GM18868 (cell line): ENCODE data around the gene SNX8.
A peak's percentile ranks its signal among the peaks of the same experiment; 100 is the strongest.
"Not testable (repeated sequence)": the region's sequence is repeated elsewhere in the genome, so short reads cannot be mapped to it uniquely, and the experiment has no call there.

ENCODE experiments used
- ATAC-seq: cut with Tn5 transposase; IDR thresholded peaks from one replicate; pipeline ENCODE4 v1.9.1; 2021; ENCODE audit warnings: mild to moderate bottlenecking, moderate library complexity; ENCODE audit not compliant: unreplicated experiment

The SNX8 gene

DNA sequence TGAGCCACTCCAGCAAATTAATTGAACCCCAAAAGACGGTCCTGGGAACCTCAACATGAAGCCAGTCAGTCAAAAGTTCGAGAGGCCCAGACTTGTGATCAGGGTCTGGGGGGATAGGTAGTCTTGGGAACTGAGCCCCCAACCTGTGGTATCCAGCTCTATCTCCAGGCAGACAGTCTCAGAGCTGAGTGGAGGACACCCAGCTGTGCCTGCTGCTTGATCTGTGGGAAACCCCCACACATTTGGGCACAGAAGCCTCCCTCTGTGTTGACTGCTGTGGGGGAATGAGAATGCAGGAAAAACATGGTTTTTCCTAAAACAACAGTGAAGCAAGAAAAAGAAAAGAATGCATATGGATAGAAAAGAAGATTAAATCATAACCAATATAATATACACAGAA lies 16.3 kb upstream of the SNX8 start:
- ATAC-seq: no peak

DNA sequence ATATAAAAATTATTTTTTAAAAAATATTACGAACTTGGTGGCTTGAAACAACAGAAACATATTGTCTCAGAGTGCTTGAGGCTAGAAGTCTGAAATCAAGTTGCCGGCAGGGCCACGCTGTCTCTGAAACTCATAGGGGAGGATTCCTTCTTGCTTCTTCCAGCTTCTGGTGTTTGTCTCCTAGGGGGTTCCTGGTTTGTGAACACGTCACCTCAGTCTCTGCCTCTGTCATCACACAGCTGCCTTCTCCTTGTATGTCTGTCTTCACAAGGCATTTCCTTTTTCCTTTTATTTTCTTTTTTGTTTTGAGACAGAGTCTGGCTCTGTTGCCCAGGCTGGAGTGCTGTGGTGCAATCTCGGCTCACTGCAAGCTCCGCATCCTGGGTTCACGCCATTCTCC lies 12.7 kb upstream of the SNX8 start:
- ATAC-seq: no peak

DNA sequence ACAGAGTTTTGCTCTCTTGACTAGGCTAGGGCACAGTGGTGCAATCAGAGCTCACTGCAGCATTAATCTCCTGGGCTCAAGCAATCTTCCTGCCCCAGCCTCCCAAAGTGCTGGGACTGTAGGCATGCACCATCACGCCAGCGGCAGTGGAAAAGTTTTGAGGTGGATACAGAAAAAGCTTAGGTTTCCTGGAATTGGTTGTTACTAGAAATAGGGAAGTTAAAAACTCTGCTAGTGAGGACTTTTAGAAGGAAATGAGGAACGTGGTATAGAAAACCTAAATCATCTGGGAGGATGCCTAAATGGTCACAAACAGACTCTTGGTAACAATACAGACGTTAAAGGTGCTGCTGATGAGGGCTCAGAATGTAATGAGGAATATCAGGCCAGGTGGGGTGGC lies 10.9 kb upstream of the SNX8 start:
- ATAC-seq: no peak

DNA sequence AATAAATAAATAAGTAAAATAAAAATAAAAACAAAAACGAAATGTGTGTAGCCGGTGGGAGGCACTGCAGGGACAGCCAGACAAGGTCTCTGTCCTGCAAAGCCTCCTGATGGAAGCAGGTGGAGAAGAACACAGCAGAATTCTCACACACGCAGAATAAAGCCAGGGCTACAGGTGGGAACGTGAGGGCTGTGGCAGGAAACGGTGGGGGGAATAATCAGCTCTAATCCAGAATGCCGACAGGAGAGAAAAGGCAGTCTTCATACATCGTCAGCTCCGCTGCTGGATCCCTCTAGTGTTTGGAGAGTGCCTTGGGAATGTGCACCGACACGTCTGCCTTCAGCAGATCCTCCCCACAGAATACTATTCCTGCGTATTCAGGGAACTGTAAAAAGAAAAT lies 6.8 kb upstream of the SNX8 start:
- no peak for ATAC-seq

DNA sequence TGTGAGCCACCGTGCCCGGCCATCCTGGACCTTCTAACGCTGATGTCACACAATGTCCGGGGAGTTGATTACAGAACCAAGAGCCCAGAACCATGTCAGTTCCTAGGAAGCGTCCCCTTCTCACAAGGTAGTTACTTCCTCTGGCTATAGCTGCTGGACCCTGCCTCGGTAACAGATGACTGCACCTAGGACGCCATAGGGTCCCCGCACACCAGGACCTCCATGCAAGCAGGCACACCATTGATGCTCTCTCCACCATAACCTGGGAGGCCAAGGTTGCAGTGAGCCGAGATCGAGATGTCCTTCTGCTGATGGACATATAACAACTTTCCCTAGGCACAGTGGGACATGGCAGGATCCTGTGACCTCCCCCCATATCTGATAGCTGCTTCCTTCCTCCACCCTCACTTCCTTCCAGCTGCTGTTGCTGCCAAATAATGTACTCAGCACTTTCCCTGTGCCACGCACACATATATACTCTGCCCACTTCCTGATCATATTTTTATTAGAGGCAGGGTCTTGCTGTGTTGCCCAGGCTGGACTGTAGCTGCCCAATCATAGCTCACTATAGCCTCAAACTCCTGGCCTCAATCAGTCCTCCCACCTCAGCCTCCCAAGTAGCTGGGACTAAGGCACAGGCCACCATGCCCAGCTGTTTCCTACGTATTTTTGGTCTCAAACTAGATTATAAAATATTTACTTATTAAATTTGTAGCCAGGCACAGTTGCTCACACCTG lies 3.5 kb upstream of the SNX8 start:
- no peak for ATAC-seq

DNA sequence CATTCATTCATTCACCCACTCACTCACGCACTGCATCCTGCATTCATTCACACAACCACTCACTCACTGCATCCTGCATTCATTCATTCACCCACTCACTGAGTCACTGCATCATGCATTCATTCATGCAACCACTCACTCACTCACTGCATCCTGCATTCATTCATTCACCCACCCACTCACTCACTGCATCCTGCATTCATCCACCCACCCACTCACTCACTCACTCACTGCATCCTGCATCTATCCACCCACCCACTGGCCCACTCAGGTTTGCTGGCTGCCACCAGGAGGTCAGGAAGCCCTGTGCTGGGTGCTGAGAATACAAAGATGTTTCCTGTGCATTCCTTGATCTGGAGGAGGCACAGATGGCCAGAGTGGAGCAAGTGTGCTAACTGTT lies 2.3 kb upstream of the SNX8 start:
- no peak for ATAC-seq

DNA sequence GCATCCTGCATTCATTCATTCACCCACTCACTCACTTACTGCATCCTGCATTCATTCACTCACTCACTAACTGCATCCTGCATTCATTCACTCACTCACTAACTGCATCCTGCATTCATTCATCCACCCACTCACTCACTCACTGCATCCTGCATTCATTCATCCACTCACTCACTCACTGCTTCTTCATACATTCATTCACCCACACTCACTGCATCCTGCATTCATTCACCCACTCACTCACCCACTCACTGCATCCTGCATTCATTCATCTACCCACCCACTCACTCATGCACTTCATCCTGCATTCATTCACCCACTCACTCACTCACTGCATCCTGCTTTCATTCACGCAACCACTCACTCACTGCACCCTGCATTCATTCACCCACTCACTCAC lies 1.5 kb upstream of the SNX8 start:
- ATAC-seq: no peak

DNA sequence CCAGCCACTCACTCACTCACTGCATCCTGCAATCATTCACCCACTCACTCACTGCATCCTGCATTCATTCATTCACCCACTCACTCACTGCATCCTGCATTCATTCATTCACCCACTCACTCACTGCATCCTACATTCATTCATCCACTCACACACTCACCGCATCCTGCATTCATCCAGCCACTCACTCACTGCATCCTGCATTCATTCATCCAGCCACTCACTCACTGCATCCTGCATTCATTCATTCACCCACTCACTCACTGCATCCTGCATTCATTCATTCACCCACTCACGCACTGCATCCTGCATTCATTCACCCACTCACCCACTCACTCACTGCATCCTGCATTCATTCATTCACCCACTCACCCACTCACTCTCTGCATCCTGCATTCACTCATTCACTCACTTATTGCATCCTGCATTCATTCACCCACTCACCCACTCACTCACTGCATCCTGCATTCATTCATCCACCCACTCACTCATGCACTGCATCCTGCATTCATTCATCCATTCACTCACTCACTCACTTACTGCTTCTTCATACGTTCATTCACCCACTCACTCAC lies 802 bp upstream of the SNX8 start:
- ATAC-seq: not testable (repeated sequence)

DNA sequence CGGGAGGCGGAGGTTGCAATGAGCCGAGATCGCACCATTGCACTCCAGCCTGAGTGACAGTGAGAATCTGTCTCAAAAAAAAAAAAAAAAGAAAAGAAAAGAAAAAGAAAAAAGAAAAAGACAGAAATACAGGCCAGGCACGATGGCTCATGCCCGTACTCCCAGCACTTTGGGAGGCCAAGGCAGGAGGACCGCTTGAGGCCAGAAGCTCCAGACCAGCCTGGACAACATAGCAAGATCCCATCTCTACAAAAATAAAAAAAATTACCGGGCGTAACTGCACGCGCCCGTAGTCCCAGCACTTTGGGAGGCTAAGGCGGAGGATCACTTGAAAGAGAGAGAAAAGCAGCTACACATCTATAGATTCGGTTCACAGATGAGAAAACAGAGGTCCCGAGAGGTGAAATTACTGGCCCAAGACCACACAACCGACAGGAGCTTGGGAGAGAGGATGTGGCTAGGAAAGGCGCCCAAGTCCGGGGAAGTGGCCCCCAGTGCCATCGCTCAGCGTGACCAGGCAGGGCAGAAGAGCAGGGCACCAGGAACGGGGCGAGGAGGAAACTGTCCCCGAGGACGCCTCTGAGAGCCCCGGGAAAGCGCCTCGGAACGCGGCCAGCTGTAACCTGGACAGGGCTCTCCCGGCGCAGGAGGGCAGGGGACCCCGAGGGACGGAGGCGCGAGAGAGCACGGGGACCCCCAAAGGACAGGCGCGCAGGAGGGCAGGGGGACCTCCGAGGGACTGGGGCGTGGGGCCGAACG lies 612 bp downstream of the SNX8 start:
- no peak for ATAC-seq

DNA sequence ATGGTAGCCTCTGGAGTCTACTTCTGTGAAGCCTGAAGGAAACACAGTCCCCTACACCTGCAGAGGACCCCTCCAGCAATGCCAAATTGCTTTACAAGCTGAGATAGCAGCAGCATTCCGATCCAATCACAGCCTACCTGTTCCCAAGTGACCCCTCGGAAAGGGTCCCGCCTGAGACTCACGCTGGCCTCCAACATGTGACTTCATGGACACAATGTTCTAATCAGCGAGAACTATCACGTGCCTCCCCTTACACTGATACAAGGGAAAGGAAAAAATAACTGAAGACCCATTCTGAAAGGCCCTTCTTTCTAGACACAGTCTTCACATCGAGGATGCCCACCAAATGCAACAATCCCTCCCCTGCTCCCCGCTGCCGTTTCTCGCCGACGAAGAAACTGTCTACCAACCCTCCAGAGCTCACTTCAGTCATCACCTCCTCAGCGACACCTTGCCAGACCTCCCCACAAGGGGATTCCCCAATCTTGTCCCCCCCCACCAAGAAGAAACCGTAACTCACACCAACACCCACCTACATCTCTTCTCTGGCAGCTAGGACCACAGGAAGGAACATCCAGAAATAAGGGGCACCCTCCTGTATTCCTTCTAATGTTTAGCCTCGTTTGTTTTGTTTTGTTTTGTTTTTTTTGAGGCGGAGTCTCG lies 1.8 kb downstream of the SNX8 start:
- ATAC-seq: peak; percentile 26

DNA sequence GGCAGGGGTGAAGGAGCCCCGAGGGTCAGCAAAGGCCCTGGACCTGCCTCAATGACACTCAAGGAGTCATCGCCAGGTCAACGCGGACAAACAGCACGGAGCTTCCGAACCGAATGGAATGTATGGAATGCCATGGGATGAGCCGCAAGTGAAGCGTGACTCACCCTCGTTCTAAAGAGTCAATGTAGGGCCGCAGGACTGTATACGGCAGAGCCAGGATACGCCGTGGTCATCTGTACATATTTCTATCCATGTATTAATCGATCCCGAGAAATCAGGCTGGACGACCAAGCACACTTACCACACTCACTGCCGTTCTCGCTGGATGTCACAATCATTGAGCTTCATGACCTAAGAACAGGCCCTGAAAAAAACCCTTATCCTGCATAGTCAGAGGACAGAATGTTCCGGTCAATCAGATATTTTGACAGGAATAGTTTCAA lies 4.3 kb downstream of the SNX8 start:
- no peak for ATAC-seq

DNA sequence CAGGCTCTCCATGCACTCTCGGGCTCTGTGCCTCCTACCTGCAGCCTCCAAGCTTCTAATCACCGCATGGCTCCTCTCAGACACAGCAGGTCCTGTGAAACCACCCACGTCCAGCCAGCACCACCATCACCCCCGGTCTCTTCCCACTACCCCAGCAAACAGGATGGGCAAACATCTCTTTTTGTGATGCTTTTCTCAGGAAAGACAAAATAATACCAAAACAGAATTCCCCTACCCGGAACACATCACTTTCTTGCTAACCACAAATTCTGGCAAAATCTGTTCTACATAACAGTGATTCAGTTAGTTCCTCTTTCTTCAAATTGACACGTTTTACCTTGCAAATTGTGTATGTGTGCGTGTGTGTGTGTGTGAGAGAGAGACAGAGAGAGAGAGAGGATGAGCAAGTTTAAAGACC lies 6.5 kb downstream of the SNX8 start:
- peak; percentile 58 for ATAC-seq

DNA sequence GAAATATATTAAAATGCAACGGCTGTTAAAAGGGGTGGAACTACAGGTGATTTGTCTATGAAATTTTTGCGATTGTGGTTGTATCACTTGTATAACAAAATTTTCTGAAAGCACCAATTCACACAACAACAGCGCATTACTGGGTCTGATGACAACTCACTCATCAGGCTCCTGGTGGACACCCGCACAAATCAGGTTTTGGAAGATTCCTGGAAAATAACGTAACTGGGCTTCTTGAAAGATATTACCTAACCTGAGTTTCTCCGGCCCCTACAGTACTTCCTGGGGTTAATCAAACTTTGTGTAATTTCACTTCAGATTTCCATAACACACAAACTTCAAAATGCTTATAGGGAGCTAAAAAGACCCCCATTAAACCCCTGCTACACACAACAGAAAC lies 7.6 kb downstream of the SNX8 start:
- no peak for ATAC-seq

DNA sequence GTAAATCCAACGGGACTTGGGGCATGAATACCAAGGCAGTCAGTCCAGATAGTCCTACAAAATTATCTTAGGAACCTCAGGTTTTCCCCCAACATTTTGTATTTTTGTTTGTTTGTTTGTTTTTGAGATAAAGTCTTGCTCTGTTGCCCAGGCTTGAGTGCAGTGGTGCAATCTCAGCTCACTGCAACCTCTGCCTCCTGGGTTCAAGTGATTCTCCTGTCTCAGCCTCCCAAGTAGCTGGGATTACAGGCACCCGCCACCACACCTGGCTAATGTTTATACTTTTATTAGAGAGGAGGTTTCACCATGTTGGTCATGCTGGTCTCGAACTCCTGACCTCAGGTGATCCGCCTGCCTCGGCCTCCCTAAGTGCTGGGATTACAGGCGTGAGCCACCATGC lies 9.0 kb downstream of the SNX8 start:
- ATAC-seq: not testable (repeated sequence)

DNA sequence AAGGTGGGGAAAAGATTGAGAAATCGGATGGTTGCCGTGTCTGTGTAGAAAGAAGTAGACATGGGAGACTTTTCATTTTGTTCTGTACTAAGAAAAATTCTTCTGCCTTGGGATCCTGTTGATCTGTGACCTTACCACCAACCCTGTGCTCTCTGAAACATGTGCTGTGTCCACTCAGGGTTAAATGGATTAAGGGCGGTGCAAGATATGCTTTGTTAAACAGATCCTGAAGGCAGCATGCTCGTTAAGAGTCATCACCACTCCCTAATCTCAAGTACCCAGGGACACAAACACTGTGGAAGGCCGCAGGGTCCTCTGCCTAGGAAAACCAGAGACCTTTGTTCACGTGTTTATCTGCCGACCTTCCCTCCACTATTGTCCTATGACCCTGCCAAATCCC lies 10.7 kb downstream of the SNX8 start:
- not testable (repeated sequence) for ATAC-seq

DNA sequence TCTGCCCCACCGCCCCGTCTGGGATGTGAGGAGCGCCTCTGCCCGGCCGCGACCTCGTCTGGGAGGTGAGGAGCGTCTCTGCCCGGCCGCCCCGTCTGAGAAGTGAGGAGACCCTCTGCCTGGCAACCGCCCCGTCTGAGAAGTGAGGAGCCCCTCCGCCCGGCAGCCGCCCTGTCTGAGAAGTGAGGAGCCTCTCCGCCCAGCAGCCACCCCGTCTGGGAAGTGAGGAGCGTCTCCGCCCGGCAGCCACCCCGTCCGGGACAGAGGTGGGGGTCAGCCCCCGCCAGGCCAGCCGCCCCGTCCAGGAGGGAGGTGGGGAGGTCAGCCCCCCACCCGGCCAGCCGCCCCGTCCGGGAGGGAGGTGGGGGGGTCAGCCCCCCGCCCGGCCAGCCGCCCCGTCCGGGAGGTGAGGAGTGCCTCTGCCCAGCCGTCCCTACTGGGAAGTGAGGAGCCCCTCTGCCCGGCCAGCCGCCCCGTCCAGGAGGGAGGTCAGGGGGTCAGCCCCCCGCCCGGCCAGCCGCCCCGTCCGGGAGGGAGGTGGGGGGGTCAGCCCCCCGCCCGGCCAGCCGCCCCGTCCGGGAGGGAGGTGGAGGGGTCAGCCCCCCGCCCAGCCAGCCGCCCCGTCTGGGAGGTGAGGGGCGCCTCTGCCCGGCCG lies 11.4 kb downstream of the SNX8 start:
- not testable (repeated sequence) for ATAC-seq

DNA sequence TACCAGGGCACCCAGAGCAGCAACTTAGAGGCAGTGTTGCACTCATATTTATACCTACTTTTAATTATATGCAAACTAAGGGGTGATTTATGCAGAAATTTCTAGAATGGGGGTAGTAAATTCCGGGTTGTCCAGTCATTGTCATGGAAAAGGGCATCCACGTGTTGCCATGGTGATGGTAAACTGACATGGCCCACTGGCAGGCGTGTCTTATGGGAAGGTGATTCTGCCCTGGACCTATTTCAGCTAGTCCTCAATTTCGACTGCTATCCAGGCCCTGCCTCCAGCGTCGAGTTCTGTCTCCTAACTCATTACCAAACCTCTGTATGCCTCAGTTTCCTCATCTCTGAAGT lies 12.8 kb downstream of the SNX8 start:
- no peak for ATAC-seq

DNA sequence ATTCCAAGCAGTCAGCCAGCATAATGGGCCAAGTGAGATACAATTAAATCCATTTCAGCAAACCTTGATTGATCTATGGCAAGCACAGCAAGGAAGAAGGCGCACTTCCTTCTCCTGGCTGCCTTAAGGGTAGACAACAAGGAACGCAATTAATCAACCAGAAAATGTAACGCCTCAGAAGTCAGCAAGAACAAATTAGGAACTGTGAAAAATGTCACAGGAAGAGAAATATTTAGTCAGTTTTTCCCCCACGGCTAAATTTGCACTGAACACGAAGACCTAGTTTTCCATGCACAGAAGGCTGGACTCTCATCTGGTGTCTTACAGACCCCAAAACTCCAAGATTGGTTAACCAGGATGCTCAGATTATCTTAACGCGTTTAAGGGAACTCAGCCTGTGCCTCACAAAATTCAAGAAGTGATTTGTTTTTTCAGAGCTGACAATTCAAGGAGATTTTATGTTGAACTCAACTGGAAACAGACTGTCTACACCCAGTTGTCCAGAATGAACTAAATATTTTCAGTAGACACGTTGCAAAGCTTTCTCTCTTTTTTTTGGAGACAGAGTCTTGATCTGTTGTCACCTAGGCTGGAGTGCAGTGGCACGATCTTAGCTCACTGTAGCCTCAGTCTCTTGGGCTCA lies 14.2 kb downstream of the SNX8 start:
- no peak for ATAC-seq

DNA sequence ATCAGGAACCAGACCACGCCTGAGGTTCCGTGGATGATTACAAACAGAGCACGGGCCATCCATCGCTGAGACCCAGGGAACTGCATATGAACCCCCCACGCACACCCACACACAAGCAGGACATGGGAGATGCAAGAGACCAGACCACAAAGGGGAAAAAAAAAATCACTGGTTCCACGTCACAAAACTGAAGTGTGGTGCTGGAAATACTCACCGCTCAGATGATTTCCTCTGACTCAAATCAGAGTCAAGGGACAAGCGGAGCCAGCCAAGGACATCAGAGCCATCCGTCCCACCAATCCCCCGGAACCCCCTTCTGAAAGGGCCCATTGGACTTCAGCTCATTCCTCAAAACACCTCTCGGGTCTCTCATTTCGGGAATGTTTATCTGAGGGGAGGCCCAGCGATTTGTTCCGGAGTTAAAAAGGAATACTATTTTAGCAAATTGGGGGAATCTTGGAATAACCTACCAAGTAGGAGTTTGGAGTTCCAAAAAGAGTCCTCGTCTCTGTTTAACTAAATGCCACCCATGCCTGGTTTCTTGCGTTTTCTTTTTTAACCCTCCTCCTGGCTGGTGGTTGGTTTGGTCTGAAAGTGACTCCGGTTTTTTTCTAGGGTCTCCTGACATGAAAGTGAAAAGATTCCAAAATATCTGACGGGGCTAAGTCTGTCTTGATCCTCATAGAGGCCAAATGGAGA lies 15.0 kb downstream of the SNX8 start:
- peak; percentile 66 for ATAC-seq

DNA sequence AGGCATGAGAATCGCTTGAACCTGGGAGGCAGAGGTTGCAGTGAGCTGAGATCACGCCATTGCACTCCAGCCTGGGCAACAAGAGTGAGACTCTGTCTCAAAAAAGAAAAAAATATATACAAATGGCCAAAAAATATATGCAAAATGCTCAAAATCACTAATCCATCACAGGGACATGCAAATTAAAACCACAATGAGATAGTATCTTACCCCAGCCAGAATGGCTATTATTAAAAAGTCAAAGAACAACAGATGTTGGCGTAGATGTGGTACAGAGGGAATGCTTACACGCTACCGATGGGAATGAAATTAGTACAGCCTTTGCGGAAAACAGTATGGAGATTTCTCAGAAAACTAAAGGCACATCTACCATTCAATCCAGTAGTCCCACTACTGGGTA lies 17.4 kb downstream of the SNX8 start:
- ATAC-seq: no peak
